Fibroblast of skin of left quadriceps (primary cell): ENCODE measurements around the gene RABEPK.
"Not testable (repeated sequence)": the region's sequence is repeated elsewhere in the genome, so short reads cannot be mapped to it uniquely, and the experiment has no call there.

Experiments used
- DNase-seq, 2 experiments: peaks; one replicate each; pipeline ENCODE4 v3.0.0-alpha.2; 2013; ENCODE audit warnings: low read depth in 2 of 2

Gene RABEPK

GRCh38 chr9:125194466-125194865 is 5.9 kb upstream of the RABEPK start:
- DNase-seq, result not testable (repeated sequence)

GRCh38 chr9:125195591-125195990 is 4.8 kb upstream of the RABEPK start:
- not testable (repeated sequence) for DNase-seq

- no peak for DNase-seq
These were observed 2.7 kb downstream of the RABEPK start for GRCh38 chr9:125202846-125203618.

- DNase-seq, result no peak
These were observed 4.1 kb downstream of the RABEPK start for GRCh38 chr9:125204477-125204876.

- no peak for DNase-seq
These were observed 13.8 kb downstream of the RABEPK start for GRCh38 chr9:125214186-125214585.

GRCh38 chr9:125218621-125219020 is 18.3 kb downstream of the RABEPK start:
- no peak for DNase-seq

GRCh38 chr9:125224858-125225257 is 24.5 kb downstream of the RABEPK start:
- not testable (repeated sequence) for DNase-seq

- no peak for DNase-seq
These were observed 27.4 kb downstream of the RABEPK start for GRCh38 chr9:125227761-125228160.

- peak; percentile 94 for DNase-seq
These were observed 33.3 kb downstream of the RABEPK start for GRCh38 chr9:125233678-125234077.

GRCh38 chr9:125234099-125234498 is 33.8 kb downstream of the RABEPK start:
- DNase-seq, result not testable (repeated sequence)

GRCh38 chr9:125235804-125236519 is 35.6 kb downstream of the RABEPK start:
- DNase-seq, result no peak

GRCh38 chr9:125236520-125237159 is 36.3 kb downstream of the RABEPK start:
- not testable (repeated sequence) for DNase-seq

GRCh38 chr9:125238127-125238914 is 38.0 kb downstream of the RABEPK start:
- no peak for DNase-seq

GRCh38 chr9:125238915-125239446 is 38.6 kb downstream of the RABEPK start:
- DNase-seq, result no peak

GRCh38 chr9:125239631-125240597 is 39.6 kb downstream of the RABEPK start:
- DNase-seq, result no peak

- no peak for DNase-seq
These were observed 40.3 kb downstream of the RABEPK start for GRCh38 chr9:125240649-125240999.

- peak; percentile 100 for DNase-seq
These were observed 40.9 kb downstream of the RABEPK start, which contains the start of gene HSPA5 for GRCh38 chr9:125241000-125241862. HSPA5 (minus strand) TSS chr9:125241343; CDS start chr9:125241126, 217 bp downstream.

GRCh38 chr9:125241863-125242739 is 41.8 kb downstream of the RABEPK start:
- DNase-seq, result no peak
